Endothelial cell of umbilical vein (primary cell): ENCODE measurements around the gene MRTO4. TPM values are rescaled to one million over a fixed set of nuclear protein-coding genes. Genes with fewer than 3 reads are reported as not detected.

Experiments
- BruUV-seq: library from RNA; stranded (reverse); fragments of 400-500 nt; replicated peaks from 2 replicates; lab custom pipeline; 2021; lab: Mats Ljungman, UMichigan
- CTCF ChIA-PET: fragments of 300-600, 350-600 bp; sonication (Branson Sonifier 250); formaldehyde crosslinking; loops from one replicate; lab custom pipeline; 2021; ENCODE audit warnings: antibody characterized with exemption, inconsistent platforms; lab: Charles Lee
- POLR2A ChIA-PET: fragments of 300-600, 350-600 bp; sonication (Branson Sonifier 250); formaldehyde crosslinking; loops from one replicate; lab custom pipeline; 2021; ENCODE audit warnings: antibody characterized with exemption, inconsistent platforms; lab: Charles Lee
- DNase-seq: peaks from one replicate; pipeline ENCODE4 v3.0.0-alpha.2; 2011; ENCODE audit warnings: low read depth, low spot score
- FAIRE-seq: peaks from 2 replicates; lab custom pipeline; 2011; peaks lifted over from hg19 to GRCh38; lab: Jason Lieb, UNC
- H2AFZ ChIP-seq: 2 replicates; pipeline ENCODE4 v1.6.0; 2012; ENCODE audit warnings: low read depth, low read length, control low read depth, inconsistent platforms
- H3K27ac ChIP-seq: 2 replicates; pipeline ENCODE4 v1.5.1; 2011; ENCODE audit warnings: low read depth, mild to moderate bottlenecking, control low read depth, low read length, moderate library complexity; ENCODE audit not compliant: insufficient read depth
- H3K27me3 ChIP-seq, 2 experiments: 2 replicates each; pipeline versions ENCODE4 v1.6.0 to v1.6.1; 2011; ENCODE audit warnings: low read length in 2 of 2, mixed read lengths in 1 of 2; ENCODE audit not compliant: control insufficient read depth in 2 of 2, insufficient read depth in 2 of 2
- H3K36me3 ChIP-seq, 2 experiments: 2 replicates in 1 of 2; 3 replicates in 1 of 2; pipeline ENCODE4 v1.5.1; 2011; ENCODE audit warnings: low read length in 2 of 2, mild to moderate bottlenecking in 1 of 2, moderate library complexity in 1 of 2; ENCODE audit not compliant: control insufficient read depth in 2 of 2, insufficient read depth in 2 of 2; ENCODE audit errors: extremely low read depth in 1 of 2
- H3K4me1 ChIP-seq: 3 replicates; pipeline ENCODE4 v1.5.1; 2011; ENCODE audit warnings: mild to moderate bottlenecking, low read length; ENCODE audit not compliant: control insufficient read depth, insufficient read depth; ENCODE audit errors: extremely low read depth
- H3K4me2 ChIP-seq: 2 replicates; pipeline ENCODE4 v1.6.1; 2011; ENCODE audit warnings: low read length, control low read depth, mixed read lengths; ENCODE audit not compliant: insufficient read depth
- H3K4me3 ChIP-seq, 3 experiments: fragments of 200-600 bp in 1 of 3; sonication (generic), shearing (Covaris generic) in 1 of 3; replicated peaks in 1 of 3; 2 replicates each; pipeline ENCODE4 v1.5.1; 2011 to 2016; ENCODE audit warnings: control low read depth in 3 of 3, low read length in 3 of 3, mild to moderate bottlenecking in 2 of 3, inconsistent platforms in 1 of 3, low read depth in 1 of 3, moderate library complexity in 1 of 3; ENCODE audit not compliant: insufficient read depth in 1 of 3
- H3K79me2 ChIP-seq: 2 replicates; pipeline ENCODE4 v1.6.0; 2012; ENCODE audit warnings: low read length, inconsistent platforms; ENCODE audit not compliant: control insufficient read depth, insufficient read depth
- H3K9ac ChIP-seq: replicated peaks from 2 replicates; pipeline ENCODE3; 2011; ENCODE audit warnings: low read length, control low read depth; ENCODE audit not compliant: insufficient read depth; ENCODE audit errors: extremely low read depth
- H3K9me1 ChIP-seq: replicated peaks from 3 replicates; pipeline ENCODE4 v1.6.0; 2011; ENCODE audit warnings: mild to moderate bottlenecking, low read length; ENCODE audit not compliant: control insufficient read depth, insufficient read depth; ENCODE audit errors: extremely low read depth
- H3K9me3 ChIP-seq: replicated peaks from 2 replicates; pipeline ENCODE4 v1.5.1; 2012; ENCODE audit warnings: low read length, inconsistent platforms; ENCODE audit not compliant: control insufficient read depth, insufficient read depth
- H4K20me1 ChIP-seq: replicated peaks from 2 replicates; pipeline ENCODE3; 2011; ENCODE audit warnings: mild to moderate bottlenecking, low read length; ENCODE audit not compliant: control insufficient read depth, insufficient read depth; ENCODE audit errors: extremely low read depth
- CTCF ChIP-seq, 2 donors: IDR thresholded peaks; 1 replicate in 1 of 2; 2 replicates in 1 of 2; pipeline ENCODE4 v1.5.1; 2011; ENCODE audit warnings: low read length in 2 of 2, mild to moderate bottlenecking in 2 of 2, moderate library complexity in 2 of 2, control low read depth in 1 of 2, inconsistent platforms in 1 of 2, low read depth in 1 of 2; ENCODE audit not compliant: insufficient read depth in 1 of 2; ENCODE audit errors: extremely low read depth in 1 of 2
- FOS ChIP-seq: IDR thresholded peaks from 2 replicates; pipeline ENCODE4 v1.6.1; 2011; ENCODE audit warnings: mild to moderate bottlenecking, low read length, moderate library complexity, borderline replicate concordance; ENCODE audit not compliant: insufficient read depth
- GATA2 ChIP-seq: IDR thresholded peaks from 2 replicates; pipeline ENCODE4 v1.7.0; 2011; ENCODE audit warnings: low read depth, mild to moderate bottlenecking, moderate library complexity, mixed read lengths, low read length; ENCODE audit not compliant: insufficient read length, insufficient read depth
- JUN ChIP-seq: IDR thresholded peaks from 2 replicates; pipeline ENCODE4 v1.6.1; 2011; ENCODE audit warnings: borderline replicate concordance, low read depth; ENCODE audit not compliant: insufficient read length, insufficient read depth
- MAX ChIP-seq: IDR thresholded peaks from 2 replicates; pipeline ENCODE4 v1.6.1; 2011; ENCODE audit not compliant: insufficient read depth, insufficient read length
- MYC ChIP-seq: IDR thresholded peaks from one replicate; pipeline ENCODE4 v1.6.1; 2011; ENCODE audit warnings: mild to moderate bottlenecking, low read depth, low read length
- POLR2A ChIP-seq: IDR thresholded peaks from 2 replicates; pipeline ENCODE4 v1.6.1; 2012; ENCODE audit warnings: low read depth, mild to moderate bottlenecking, control low read depth, low read length
- POLR2AphosphoS5 ChIP-seq: IDR thresholded peaks from 2 replicates; pipeline ENCODE4 v1.6.1; 2012; ENCODE audit warnings: low read depth, mild to moderate bottlenecking, control low read depth, low read length, moderate library complexity; ENCODE audit not compliant: insufficient read depth
- dilution Hi-C: fragments of 300-500 bp; cut with MboI; formaldehyde crosslinking; loops from one replicate; pipeline ENCODE4 v1.15.0; 2019; ENCODE audit warnings: low sequenced_read_pairs; ENCODE audit not compliant: extremely low pct_ligation_motif_present
- intact Hi-C: fragments of 100-400 bp; cut with micrococcal nuclease; formaldehyde crosslinking; loops from one replicate; pipeline ENCODE4 v1.10.0; 2022
- polyA plus RNA-seq, 4 experiments: library from polyadenylated mRNA; depleted of rRNA in 3 of 4; stranded (reverse) in 3 of 4; unstranded in 1 of 4; fragments of >200 nt; gene quantifications; 2 replicates each; pipeline versions ENCODE4 v1.2.1 to v1.2.3, GENCODE V29; 2011 to 2012; ENCODE audit warnings: missing spikeins in 1 of 4
- total RNA-seq: library from RNA; stranded (reverse); gene quantifications from 2 replicates; pipeline ENCODE4 v1.2.3, GENCODE V29; 2021

MRTO4 gene
- total and polyA plus RNA-seq, 2 donors (not counting 3 experiments of a cell fraction or from before 2014, with no cell fraction given) = 33.6 to 49.4 TPM

- Histone ChIP-seq H3K9me3 (no peaks in the 10 kb centered on the region), H4K20me1 (no peaks in the 10 kb centered on the region), H3K36me3 (peaks cover 12 to 28% of the 10 kb centered on the region in 2 experiments), H3K27ac (no peak overlapping the region), H3K27me3 (no peaks in the 10 kb centered on the region), H3K4me1 (no peaks in the 10 kb centered on the region), H3K4me3 (no peak overlapping the region), H2AFZ (no peak overlapping the region), H3K9me1 (no peaks in the 10 kb centered on the region), H3K9ac (no peak overlapping the region), H3K79me2 (no peaks in the 10 kb centered on the region), H3K4me2 (no peak overlapping the region)
- no peak for FAIRE-seq
- no TSS peak for BruUV-seq
- DNase-seq = no peak
- no peak for TF ChIP-seq FOS
- TF ChIP-seq POLR2AphosphoS5 = no peak
- no peak for TF ChIP-seq POLR2A
- TF ChIP-seq JUN = no peak
- no peak for TF ChIP-seq MYC
- TF ChIP-seq GATA2 = no peak
- no peak for TF ChIP-seq MAX
- no peak for TF ChIP-seq CTCF (IDR thresholded peaks at IDR 0.05; ENCODE audit: extremely low read depth in 1 of 2, insufficient read depth in 1 of 2, low read depth in 1 of 2, low read length in 2 of 2)
- ChIA-PET CTCF (interaction anchor here (0.8 to 1.8 kb wide), 2 partner anchors 389 to 392 kb away, joined by 3 to 6 read pairs; no protein-coding TSS in a partner anchor), POLR2A (no interaction called here)
- intact Hi-C loops = no loop called here
- dilution Hi-C loops = no loop called here
These were observed 10.4 kb downstream of the MRTO4 start for GRCh38 chr1:19262047-19262446.
